GM19193 (cell line): ENCODE data around the gene SP140.

ENCODE experiments used
- POLR2A ChIP-seq: IDR thresholded peaks from 4 replicates; pipeline ENCODE4 v1.6.1; 2011; ENCODE audit not compliant: insufficient read depth, insufficient read length; ENCODE audit errors: extremely low read depth

The SP140 gene

DNA sequence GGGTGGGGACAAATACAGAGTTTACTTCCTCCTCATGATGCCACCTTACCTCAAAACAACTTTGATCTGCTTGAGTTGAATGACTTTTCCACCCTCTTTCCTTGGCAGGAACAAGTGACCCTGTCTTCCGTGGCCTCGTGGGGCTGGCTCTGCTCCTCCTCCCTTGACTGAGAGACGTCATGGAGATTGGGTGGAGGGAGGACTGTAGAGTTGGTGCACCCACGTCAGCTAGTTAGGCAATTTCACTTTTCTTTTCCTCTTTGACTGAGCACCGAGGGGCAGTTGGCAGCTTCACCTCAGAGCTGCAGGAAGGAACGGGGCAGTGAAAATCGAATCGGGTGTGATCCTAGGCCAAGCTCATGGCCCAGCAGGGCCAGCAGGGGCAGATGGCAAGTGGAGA is at the start of gene SP140:
SP140 (plus strand) TSS at position 251 of the 400 bp plus-strand sequence; CDS start at position 360, 109 bp downstream.
- TF ChIP-seq POLR2A, result peak; percentile 81

DNA sequence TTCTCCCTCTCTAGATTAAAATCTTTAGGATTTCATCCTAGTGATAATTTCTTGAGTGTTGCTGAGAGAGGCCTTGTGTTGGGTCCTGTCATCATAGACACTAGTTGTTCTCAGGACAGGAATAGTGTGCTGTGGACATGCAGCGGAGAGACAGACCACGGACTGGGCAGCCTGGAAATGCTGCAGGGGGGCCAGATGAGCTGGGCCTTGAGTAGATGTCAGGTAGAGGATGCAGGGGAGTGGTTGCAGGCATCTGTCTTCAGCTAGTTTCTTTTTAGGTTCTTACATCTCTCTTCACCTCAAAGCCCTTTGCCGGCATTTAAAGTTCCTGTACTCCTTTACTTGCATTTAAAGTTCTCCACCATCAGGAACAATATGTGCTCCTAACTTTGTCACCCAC is 48.5 kb upstream of the SP140 start:
- TF ChIP-seq POLR2A, result no peak

DNA sequence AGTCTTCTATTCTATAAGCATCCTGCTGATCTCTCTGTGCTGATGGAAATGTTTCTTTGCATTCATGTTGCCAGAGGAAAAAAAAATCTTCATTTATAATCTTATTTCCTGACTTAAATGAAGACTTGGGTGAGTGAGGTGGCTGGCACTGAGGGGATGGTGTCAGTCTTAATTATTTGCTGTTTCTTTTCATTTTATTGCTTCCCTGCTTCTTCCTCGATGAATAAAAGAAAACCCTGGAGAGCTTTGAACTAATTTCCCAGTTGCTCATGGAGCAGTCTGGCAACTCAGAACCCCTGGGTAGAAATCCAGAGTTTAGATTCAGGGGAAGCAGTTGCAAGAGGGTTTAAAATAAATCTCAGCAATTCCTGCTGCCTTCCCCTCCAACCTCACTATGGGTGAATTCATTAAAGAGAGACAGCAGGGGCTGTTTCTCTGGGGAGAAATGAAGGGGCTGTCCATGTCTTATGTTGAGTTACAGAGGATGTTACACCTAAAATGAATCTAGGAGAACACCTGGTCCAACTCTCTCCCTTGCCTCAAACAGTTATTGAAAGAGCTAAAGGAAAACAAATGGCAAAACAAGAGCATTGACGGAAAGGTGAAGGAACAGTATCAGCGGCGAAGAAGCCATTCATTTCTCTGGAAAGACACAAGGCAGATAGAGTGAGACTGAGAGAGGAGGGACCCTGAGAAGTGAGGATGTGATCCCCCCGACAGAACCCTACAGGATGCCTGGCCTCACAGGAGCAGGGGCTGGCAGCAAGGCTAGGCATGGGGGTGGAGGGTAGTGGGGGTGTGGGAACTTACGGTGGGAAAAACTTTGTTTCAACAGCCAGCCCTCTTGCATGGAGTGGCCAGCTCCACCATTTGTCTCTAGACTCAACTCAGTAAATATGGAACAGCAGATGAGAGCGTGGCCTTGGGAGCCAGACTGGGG is 46.7 kb upstream of the SP140 start:
- TF ChIP-seq POLR2A, result no peak

DNA sequence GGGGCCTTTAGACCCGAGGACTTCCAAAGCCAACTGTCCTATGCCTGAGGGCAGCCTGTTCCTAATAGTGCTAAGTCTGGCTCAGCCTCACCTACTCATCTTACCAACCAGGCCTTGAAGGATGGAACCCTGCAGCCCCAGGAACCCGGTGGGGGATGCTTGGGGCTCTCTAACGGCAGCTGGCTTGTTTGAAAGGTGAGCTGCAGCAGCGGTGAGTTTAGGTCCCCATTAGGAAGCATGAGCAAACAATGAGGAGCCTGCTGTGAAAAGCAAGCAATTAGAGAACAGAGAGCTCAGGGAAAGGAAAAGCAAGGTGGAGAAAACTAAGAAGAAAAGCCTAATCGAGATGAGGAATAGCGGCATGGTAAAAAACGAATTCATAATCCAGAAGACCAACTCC is 45.6 kb upstream of the SP140 start:
- no peak for TF ChIP-seq POLR2A

DNA sequence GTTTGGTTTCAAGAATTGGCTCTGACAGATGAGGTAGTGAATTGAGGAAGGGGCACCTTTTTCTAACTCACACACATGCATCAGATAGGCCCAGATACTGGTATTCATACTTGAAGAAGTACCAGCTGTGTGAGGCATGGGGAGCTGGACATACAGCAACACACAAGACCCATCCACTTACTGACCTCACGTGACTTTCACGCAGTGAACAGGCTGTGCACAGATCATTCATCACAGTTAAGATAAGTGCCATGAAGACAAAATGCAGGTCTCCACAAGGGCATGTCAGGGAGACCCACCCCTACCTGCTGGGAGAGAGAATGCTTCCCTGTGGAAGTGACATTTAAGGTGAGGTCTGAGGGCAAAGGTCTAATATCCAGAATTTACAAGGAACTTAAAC is 44.3 kb upstream of the SP140 start:
- no peak for TF ChIP-seq POLR2A

DNA sequence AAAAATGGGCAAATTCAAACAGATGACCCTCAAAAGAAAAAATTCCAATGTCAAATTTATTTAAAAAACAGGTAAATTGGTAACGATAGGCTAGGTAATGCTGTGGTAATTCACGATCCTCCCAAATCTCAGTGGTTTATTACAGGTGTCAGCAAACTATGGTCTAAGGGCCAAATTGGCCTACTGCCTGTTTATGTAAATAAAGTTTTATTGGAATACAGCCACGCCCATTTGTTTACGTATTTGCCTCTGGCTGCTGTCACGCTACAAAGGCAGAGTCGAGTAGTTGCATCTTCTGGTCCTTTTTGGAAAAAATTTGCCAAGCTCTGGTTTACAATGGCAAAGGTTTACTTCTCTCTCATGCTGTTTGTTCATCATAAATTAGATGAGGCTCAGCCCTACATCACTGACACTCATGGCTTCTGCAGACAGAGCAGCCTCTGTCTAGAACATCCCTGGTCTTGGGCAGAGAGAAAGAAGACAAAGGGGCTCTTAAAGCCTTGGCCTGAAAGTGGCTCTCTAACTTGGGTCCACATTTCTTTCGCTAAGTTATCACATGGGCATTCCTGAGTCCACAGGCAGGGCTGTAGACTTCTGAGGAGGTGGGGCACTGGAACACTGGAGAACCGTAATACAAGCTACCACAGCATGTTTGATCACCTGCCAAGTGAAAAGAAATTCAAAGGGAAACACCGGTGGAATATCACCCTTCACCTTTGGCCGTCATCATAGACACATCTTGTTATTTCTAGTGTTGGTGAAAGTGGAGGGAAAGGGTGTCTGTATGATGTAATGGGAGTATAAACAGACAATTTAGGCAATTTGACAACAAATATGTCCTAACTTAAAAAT is 40.6 kb upstream of the SP140 start:
- TF ChIP-seq POLR2A, result no peak

DNA sequence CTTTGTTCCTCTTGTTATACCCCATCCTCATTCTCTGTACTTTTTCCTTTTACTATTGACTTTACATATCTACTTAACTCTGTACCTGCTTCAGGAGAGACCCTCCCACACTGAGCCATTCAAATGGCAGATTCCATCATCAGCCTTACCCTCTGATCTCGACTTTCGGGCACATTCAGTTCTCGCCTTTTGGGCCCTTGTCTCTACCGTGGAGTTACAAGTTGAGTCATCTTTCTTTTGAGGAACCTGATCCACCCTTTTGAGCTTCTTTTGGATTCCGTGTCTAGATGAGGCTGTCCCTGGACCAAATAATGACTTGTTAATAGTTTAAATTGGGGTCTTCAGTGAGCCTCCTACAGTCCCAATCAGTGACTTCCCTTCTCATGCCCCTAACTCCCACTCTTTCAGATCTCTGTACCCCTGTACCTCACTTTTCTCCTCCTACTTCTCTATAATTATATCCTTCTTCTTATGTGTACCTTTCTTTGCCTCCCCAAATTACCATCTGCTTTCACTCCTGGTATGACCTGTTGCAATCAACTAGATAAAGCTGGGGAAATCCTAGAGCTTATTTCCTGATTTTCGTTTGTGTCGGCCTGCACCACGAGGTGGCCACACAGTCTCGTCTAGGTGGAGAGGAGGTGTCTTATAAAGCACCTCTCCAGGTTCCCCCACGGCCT is 23.0 kb upstream of the SP140 start:
- TF ChIP-seq POLR2A, result no peak

DNA sequence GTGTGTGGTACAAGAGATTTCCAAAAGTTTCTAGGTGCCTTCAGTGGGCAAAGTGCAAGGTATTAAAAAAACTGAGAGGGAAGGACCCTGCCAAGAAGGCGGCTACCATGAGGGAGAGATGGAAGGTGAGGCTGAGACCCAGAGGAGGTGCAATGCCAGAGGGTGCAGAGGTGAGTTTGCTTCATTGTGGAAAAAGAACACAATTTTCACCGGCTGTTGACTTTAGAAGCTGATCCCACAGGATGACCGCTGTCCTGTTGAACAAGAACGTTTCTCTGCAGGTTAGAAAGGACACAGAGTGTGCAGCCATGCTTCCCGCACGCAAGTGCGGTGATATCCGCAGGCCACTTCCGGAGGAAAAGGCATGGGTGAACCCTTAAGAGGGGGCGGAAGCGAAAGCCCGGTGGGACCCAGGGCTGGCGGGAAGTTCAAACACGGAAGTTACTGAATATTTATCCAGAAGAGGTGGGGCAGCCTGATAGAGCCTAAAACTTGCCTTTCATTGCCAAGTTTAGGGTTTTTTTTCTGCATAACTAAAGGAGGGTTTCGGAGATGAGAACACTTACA is 22.3 kb upstream of the SP140 start:
- no peak for TF ChIP-seq POLR2A

DNA sequence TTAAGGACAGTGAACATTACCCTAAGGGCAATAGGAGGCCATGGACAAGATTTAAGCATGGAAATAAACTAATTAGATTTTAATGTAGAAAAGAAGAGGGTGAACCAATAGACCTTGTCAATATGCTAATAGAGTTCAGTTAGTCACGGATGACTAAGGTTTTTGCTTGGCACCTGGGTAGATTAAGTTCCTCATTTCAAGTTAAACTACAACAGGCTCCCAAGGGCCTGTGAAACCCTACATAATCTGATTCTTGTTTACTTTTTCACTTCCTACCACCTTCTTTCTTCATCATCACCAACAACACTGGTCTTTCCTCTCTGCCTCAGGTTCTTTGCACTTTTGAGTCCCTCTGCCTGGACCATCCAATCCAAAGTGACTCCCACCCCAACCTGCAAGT is 20.5 kb upstream of the SP140 start:
- TF ChIP-seq POLR2A, result no peak

DNA sequence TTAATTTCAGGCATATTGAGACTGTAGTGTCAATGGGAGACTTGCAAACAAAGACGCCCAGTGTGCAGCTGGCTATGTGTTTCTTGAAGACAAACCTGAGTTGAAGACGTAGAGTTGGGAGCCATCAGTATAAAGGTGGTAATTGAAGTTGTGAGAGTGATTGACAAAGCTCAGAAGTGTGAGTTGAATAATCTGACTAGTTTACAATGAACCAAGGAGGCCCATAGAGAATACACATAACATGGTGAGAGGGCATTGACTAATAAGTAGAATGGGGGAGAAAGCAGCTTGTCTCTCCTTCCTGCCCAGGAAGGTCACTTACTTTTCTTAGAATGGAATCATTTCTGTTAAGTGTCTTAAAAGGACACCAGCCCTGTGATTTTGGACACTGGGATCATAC is 19.8 kb upstream of the SP140 start:
- TF ChIP-seq POLR2A, result no peak

DNA sequence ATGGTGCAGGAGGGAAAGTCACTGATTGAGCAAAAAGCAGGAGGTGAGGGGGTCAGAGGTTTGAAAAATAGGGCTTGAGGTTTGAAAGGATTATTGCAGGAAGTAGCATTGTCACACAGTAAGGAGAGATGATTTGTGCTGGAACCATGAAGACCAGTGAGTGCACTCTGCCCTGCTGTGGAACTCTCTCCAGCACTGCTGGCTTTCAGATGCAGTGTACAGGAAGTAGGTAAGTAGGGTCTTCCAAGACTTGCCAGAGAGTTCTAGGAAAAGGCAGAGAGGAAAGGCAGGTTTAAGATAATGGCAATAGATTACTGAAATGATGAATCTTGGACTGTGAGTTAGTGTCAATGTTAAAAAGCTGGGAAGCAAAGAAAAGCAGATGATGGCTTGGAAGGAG is 17.0 kb upstream of the SP140 start:
- TF ChIP-seq POLR2A, result no peak

DNA sequence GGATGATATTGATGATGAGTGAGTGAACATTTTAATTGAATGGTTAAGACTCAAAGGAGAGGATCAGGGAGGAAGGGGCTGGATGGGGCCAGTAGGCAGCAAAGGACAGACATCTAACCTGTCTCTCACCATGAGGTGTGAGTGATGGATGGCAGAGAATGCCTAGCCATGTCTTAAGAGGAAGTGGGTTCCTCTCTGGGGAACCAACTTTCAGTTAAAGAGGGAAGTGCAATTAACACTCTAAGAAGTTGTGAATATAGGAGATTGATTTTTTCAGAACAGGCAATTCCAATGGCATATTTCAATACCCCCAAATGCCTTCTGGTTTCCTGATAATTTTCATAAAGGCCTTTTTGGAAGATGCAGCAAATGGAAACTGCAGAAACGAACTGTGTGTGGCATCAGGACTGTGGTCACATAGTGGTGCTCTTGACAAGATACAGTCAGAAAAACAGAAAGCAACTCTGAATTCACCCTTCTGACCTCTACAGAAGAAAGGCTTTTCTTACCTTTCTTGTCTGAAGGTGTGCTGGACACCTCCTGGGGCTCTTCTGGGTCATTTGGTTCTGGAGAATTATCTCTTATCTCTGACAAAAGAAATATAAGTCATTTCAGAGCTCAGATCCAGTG is 16.0 kb upstream of the SP140 start:
- TF ChIP-seq POLR2A, result no peak

DNA sequence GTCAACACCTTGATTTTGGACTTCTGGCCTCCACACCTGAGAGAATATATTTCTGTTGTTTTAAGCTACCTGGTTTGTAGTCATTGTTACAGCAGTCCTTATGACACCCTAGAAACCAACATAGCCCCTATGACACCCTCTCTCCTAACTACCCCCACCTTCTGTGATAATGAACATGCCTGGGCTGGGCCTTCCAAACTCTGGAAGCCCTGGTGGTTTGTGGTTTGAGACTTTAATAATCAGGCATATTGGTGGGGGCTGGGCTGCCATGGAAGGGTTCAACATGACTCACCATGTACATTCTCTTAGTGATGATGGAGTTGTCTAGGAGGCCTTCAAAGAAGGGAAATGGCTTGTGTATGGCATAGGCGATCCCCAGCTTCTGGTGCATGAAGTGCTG is 9.0 kb upstream of the SP140 start:
- TF ChIP-seq POLR2A, result no peak

DNA sequence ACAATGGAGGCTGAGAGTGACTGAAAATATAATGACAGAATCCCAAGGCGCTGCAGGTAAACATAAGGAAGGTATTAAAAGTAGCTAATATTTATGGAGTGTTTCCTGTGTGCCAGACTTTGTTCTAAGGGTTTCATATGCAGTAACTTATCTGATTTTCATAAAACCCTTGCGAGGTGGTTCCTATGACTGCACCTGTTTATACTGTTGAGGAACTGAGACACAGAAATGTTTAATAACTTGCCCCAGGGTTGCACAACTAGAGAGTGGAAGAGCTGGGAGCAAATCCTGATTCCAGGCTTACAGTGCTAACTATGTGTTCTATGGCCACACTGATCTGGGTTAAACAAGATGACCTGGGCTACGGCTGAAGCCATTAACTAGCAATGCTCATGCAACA is 8.1 kb upstream of the SP140 start:
- no peak for TF ChIP-seq POLR2A
